ENCODE results near the gene EML1. TPM values are rescaled to one million over a fixed set of nuclear protein-coding genes. Genes with fewer than 3 reads are reported as not detected.

The EML1 gene
- total RNA-seq, 1 donor from 2014 or later: 0.68 TPM

DNA sequence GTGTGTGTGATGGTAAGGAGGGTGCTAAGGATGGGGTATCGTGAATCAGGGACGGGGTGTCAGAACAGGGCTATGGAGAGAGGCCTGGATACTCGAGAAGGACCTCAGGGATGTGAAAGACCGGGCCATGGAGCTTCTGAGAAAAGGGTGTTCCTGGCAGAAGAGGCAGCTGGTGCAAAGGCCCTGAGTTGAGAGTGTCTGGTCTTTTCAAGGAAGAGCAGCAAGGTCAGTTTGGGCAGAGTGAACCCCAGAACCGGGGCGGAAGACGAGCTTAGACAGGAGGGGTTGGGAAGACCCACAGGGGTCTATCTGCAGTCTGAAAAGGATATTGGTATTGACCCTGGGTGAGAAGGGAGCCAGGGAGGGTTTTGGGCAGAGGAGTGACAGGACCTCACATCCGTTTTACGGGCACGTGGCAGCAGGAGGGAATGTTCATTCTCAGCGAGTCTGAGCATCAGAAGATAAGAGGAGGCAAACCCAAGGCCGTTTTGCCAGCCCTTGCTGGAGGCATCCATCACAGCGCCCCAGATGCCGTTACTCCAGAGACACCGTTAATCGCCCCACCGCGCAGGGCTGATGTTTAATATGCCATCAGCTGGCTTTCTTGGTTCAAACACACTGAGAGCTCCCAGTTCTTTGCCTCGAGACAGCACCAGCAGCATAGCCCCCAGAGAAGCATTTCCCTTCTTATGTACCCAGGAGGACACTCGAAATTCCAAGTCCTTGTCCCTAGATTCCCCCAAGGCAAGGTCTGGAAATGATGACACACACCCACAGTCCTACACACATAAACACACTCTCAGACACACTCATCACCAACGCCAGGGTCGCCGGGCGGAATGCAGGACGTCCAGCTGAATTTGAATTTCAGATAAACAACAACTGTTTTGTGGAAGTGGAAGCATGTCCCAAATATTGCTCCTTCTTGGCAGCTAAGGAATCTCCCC is 41.4 kb upstream of the EML1 start:
- no peak overlapping the region for H3K27ac Mint-ChIP-seq
- no peak overlapping the region for H3K4me3 Mint-ChIP-seq (ENCODE audit: low read depth)
- intact Hi-C loops (cut with micrococcal nuclease): no loop called here

DNA sequence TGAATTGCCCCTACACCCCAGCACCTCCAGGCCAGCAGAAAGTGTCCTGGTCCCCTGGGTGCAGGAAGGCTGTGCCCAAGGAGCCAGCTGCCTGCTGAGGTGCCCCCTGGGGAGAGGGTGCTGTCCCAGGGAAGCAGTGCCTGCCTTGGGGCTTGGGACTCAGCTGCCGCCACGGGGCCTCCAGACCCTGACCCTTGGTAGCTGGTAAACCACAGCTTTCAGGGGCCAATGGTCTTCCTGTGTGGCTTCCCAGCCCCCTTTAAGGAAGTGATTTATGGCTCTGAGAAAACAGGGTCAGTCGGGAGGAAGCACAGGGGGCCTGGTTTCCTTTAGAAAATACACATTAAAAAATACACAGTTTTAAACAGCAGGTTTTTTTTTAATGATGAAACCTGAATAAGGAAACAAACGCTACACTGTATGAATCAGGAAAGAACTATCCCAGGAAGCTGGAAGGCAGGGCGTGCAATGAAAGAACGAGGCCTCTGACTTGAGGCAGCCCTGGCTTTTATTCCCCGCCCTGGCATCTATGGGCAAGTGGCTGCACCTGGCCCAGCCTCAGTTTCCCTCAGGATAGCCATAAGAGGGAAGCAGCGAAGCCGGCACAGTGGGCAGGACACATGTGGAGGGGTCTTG is 40.6 kb upstream of the EML1 start:
- no peaks in the 10 kb centered on the region for H3K4me1 Mint-ChIP-seq (ENCODE audit: low read depth)
- no peaks in the 10 kb centered on the region for H3K36me3 Mint-ChIP-seq (ENCODE audit: low read depth)
- no peak overlapping the region for H3K27ac Mint-ChIP-seq
- intact Hi-C loops (cut with micrococcal nuclease): no loop called here
- peaks cover 31% of the 10 kb centered on the region for H3K27me3 Mint-ChIP-seq (ENCODE audit: low read depth)
- no peak for DNase-seq (ENCODE audit: low spot score)
- no peaks in the 10 kb centered on the region for H3K9me3 Mint-ChIP-seq
- H3K4me3 Mint-ChIP-seq (ENCODE audit: low read depth): no peak overlapping the region

More for the DNA sequence above, 41.4 kb upstream of the EML1 start:
- no peaks in the 10 kb centered on the region for H3K4me1 Mint-ChIP-seq (ENCODE audit: low read depth)
- H3K9me3 Mint-ChIP-seq: no peaks in the 10 kb centered on the region
- no peaks in the 10 kb centered on the region for H3K36me3 Mint-ChIP-seq (ENCODE audit: low read depth)
- H3K27me3 Mint-ChIP-seq (ENCODE audit: low read depth): peaks cover 33% of the 10 kb centered on the region
- no peak for DNase-seq (ENCODE audit: low spot score)

- Mint-ChIP-seq H3K27ac (no peak overlapping the region), H3K27me3 (ENCODE audit: low read depth) (peaks cover 31% of the 10 kb centered on the region), H3K36me3 (ENCODE audit: low read depth) (no peaks in the 10 kb centered on the region), H3K4me1 (ENCODE audit: low read depth) (no peaks in the 10 kb centered on the region), H3K4me3 (ENCODE audit: low read depth) (no peak overlapping the region), H3K9me3 (no peaks in the 10 kb centered on the region)
- DNase-seq (ENCODE audit: low spot score): no peak
- intact Hi-C loops (cut with micrococcal nuclease): no loop called here
These were observed 39.7 kb upstream of the EML1 start for GRCh38 chr14:99753225-99754140.

DNA sequence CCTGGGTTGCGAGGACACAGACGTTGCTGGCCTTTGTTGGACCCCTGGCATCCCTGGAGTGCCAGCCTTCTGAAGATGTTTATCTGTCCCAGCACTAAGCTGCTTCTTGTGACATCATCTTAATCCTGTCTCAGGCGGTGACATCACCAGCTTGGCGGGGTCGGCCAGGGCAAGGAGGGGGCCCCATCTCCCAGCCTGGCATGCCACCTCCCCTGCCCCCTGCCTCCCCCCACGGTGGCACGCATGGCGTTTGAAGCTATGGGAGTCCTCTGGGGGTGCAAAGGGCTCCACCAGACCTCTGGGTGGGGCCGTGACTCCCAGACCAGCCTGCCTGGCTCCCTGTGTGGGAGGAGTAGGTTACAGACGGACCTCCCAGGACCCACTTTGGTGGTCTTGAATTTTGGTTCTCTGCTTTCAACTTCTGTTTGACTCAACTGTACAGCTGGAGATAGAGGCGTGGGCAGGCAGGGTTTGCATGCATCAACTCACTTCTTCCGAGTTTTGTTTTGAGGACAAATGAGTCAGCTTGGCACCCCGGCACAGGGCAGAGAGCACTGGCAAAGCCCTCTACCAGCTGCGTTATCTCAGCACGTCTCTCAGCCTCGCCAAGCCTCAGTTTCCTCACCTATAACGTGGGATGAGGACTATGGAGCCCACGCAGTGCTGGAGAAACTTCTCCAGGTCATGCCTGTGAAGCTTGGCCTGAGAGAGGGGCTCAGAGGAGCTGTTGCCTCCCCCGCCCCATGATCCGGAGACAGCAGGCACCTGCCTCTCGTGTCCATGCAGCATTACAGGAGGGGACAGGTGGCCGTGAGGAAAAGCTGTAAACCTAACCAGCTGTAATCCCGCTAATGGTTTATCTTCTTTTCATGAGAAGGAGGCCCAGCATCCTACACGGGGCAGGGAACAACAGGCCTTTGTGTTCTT is 38.8 kb upstream of the EML1 start:
- no peaks in the 10 kb centered on the region for H3K4me1 Mint-ChIP-seq (ENCODE audit: low read depth)
- H3K27me3 Mint-ChIP-seq (ENCODE audit: low read depth): peaks cover 31% of the 10 kb centered on the region
- no peak overlapping the region for H3K4me3 Mint-ChIP-seq (ENCODE audit: low read depth)
- no peak overlapping the region for H3K27ac Mint-ChIP-seq
- intact Hi-C loops (cut with micrococcal nuclease): no loop called here
- no peak for DNase-seq (ENCODE audit: low spot score)
- no peaks in the 10 kb centered on the region for H3K9me3 Mint-ChIP-seq
- H3K36me3 Mint-ChIP-seq (ENCODE audit: low read depth): no peaks in the 10 kb centered on the region

DNA sequence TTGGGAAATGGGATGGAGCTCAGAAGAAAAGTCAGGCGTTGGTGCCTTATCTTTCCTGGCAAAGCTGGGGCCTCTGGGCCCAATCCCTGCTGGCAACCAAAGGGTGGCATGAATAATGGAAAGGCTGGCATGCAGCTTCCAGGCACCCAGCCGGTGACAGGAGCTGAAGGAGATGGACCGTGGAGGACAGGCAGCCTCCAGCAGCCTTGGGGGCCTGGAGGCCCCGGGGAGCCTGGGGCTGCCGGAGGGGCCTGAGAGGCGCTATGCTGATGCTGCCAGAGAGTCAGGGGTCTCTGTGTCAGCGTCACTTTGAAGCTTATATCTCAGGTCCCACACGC is 38.2 kb upstream of the EML1 start:
- Mint-ChIP-seq H3K27me3 (ENCODE audit: low read depth) (peaks cover 31% of the 10 kb centered on the region), H3K36me3 (ENCODE audit: low read depth) (no peaks in the 10 kb centered on the region), H3K9me3 (no peaks in the 10 kb centered on the region), H3K4me3 (ENCODE audit: low read depth) (no peak overlapping the region), H3K4me1 (ENCODE audit: low read depth) (no peaks in the 10 kb centered on the region), H3K27ac (no peak overlapping the region)
- intact Hi-C loops (cut with micrococcal nuclease): no loop called here
- DNase-seq (ENCODE audit: low spot score): no peak

DNA sequence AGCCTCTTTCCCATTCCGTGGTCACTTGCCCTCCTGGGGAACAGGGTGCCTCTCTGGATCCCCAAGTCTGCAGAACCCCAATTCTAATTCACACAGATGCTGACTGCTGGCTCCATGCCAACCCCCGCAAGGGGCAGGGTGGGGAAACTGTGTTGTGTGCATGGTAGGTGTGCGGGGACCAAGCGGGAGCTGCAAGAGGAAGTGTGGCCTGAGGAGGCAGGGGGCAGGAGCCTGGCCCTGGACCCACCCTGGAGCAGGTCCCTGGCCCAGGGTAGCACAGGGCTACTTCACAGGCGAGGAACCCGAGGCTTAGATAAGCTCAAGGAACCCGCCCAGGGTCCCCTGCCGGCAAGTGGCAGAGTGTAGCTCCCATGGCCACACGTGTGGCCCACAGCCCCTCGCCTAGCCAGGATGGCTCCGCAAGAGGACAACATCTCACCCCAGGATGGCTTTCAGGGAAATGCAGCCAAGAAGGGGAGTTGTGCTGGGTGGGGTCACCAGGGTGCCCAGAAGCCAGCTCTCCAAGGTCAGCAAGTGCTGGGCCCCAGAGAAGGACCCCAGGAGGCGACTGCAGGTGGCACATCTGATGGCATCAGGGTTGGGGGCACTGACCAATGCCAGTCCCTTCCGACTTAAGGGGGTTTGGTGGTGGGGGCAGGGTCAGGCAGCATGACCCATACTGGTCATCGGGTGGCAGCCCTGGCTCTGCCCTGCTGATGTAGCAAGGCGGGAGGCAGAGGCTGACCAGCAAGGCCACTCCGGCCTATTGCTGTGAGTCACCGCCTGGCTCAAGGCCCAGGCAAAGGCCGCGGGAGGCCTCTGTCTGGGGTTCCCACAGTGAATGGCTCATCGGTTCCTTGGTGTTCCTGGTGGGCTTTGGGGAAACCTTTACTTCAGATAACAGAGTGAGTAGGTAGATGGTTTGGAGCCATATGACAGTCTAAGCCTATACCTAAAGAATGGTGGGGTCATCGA is 37.3 kb upstream of the EML1 start:
- Mint-ChIP-seq H3K4me3 (ENCODE audit: low read depth) (no peak overlapping the region), H3K4me1 (ENCODE audit: low read depth) (no peaks in the 10 kb centered on the region), H3K27me3 (ENCODE audit: low read depth) (peaks cover 31% of the 10 kb centered on the region), H3K27ac (no peak overlapping the region), H3K36me3 (ENCODE audit: low read depth) (no peaks in the 10 kb centered on the region), H3K9me3 (no peaks in the 10 kb centered on the region)
- intact Hi-C loops (cut with micrococcal nuclease): no loop called here
- no peak for DNase-seq (ENCODE audit: low spot score)

- no peaks in the 10 kb centered on the region for H3K4me1 Mint-ChIP-seq (ENCODE audit: low read depth)
- H3K27me3 Mint-ChIP-seq (ENCODE audit: low read depth): peaks cover 22% of the 10 kb centered on the region
- H3K9me3 Mint-ChIP-seq: no peaks in the 10 kb centered on the region
- H3K27ac Mint-ChIP-seq: no peak overlapping the region
- H3K36me3 Mint-ChIP-seq (ENCODE audit: low read depth): no peaks in the 10 kb centered on the region
- no peak overlapping the region for H3K4me3 Mint-ChIP-seq (ENCODE audit: low read depth)
- intact Hi-C loops (cut with micrococcal nuclease): no loop called here
- no peak for DNase-seq (ENCODE audit: low spot score)
These were observed 36.4 kb upstream of the EML1 start for GRCh38 chr14:99756796-99757195.

DNA sequence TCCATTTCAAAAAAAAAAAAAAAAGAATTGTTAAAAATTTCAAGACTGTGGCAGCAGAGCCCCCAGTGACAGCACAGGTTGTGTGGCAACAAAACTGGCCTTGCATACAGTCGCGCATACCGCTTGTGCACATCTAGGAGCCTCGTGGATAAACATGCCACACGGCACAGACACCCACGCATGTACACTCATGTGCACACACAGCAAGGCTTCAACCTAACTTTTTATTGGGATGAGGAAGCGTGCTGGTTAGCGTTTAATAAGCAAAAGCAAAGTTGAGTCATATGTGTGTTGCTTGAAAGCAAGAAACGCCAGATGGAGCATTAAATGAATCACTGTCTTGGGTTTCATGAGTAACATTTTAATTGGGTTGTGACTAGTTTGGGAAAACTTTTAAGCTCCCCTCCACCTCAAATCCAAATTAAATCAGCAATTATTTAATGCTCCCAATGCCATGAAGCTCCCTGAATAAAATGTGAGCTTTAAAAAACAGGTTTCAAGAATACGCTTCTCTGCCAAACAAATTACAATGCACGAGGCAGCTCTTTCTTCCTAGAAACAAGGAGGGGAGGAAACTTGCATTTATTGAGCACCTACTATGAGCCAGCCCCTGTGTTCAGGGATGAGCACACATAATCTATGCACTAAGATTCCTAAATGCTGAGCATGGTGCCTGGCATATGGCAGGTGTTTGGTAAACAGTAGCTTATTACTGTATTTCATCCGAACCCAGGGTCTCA is 35.7 kb upstream of the EML1 start:
- DNase-seq (ENCODE audit: low spot score): no peak
- Mint-ChIP-seq H3K27ac (no peak overlapping the region), H3K27me3 (ENCODE audit: low read depth) (peaks cover 16% of the 10 kb centered on the region), H3K9me3 (no peaks in the 10 kb centered on the region), H3K36me3 (ENCODE audit: low read depth) (no peaks in the 10 kb centered on the region), H3K4me3 (ENCODE audit: low read depth) (no peak overlapping the region), H3K4me1 (ENCODE audit: low read depth) (no peaks in the 10 kb centered on the region)
- intact Hi-C loops (cut with micrococcal nuclease): no loop called here

GRCh38 chr14:99758121-99758821 is 34.9 kb upstream of the EML1 start:
- no peaks in the 10 kb centered on the region for H3K4me1 Mint-ChIP-seq (ENCODE audit: low read depth)
- H3K4me3 Mint-ChIP-seq (ENCODE audit: low read depth): no peak overlapping the region
- H3K36me3 Mint-ChIP-seq (ENCODE audit: low read depth): no peaks in the 10 kb centered on the region
- H3K27ac Mint-ChIP-seq: no peak overlapping the region
- intact Hi-C loops (cut with micrococcal nuclease): no loop called here
- peaks cover 13% of the 10 kb centered on the region for H3K27me3 Mint-ChIP-seq (ENCODE audit: low read depth)
- no peaks in the 10 kb centered on the region for H3K9me3 Mint-ChIP-seq
- DNase-seq (ENCODE audit: low spot score): no peak

DNA sequence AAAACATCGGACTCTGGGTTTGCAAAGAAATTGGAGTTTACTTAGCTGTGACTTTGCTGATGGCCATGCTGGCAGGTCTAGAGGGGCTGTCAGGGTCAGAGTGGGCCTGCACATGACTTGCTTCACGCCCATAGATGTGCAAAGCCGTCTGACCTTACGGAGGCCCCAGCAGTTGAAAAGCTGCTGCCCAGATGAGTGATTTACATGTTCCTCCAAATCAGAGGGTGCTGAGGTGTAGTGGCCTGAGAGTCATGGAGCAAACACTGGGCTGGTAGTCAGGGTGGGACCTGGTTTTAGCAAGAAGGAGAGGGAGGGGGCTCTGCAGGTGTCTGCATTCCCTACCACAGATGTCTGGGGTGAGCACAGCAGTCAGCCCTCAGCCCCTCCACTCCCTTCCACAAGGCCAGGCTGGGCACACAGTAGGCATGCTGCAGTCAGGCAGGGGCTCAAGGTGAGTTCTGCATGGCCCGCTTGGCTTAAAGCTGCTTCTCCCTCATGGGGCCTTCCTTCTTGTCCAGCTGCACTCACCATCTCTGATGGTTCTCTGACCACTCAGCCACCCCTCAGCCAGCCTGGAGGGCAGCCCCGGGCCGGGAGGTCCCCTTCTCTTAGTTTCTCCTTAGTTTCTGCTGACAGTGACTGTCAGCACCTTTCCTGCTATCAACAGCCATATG is 34.2 kb upstream of the EML1 start:
- Mint-ChIP-seq H3K36me3 (ENCODE audit: low read depth) (no peaks in the 10 kb centered on the region), H3K27me3 (ENCODE audit: low read depth) (peaks cover 6% of the 10 kb centered on the region), H3K9me3 (no peaks in the 10 kb centered on the region), H3K4me3 (ENCODE audit: low read depth) (no peak overlapping the region), H3K4me1 (ENCODE audit: low read depth) (no peaks in the 10 kb centered on the region), H3K27ac (no peak overlapping the region)
- intact Hi-C loops (cut with micrococcal nuclease): no loop called here
- DNase-seq (ENCODE audit: low spot score): no peak
